Thymus (tissue), 11 donors: ENCODE data around the gene NFXL1. TPM values are rescaled to one million over a fixed set of nuclear protein-coding genes. Genes with fewer than 3 reads are reported as not detected.

Source experiments
- DNase-seq, 9 donors: peaks; one replicate each; pipeline ENCODE4 v3.0.0-alpha.2; 2013; ENCODE audit warnings: low spot score in 9 of 9, low read depth in 6 of 9, missing footprints in 1 of 9
- H3K27ac ChIP-seq, 2 donors: one replicate each; pipeline ENCODE4 v1.5.1; 2013; ENCODE audit warnings: control low read depth in 1 of 2, low read depth in 1 of 2, low read length in 1 of 2, mild to moderate bottlenecking in 1 of 2, moderate library complexity in 1 of 2
- H3K27me3 ChIP-seq, 2 donors: one replicate each; pipeline ENCODE4 v1.5.1; 2013; ENCODE audit warnings: low read length in 1 of 2; ENCODE audit not compliant: control insufficient read depth in 2 of 2, insufficient read depth in 1 of 2
- H3K36me3 ChIP-seq, 2 donors: one replicate each; pipeline ENCODE4 v1.5.1; 2013; ENCODE audit warnings: low read length in 1 of 2, mild to moderate bottlenecking in 1 of 2, moderate library complexity in 1 of 2; ENCODE audit not compliant: control insufficient read depth in 2 of 2, insufficient read depth in 2 of 2
- H3K4me1 ChIP-seq, 2 donors: one replicate each; pipeline ENCODE4 v1.5.1; 2013; ENCODE audit warnings: low read length in 2 of 2; ENCODE audit not compliant: control insufficient read depth in 2 of 2, insufficient read depth in 2 of 2
- H3K4me3 ChIP-seq, 2 donors: one replicate each; pipeline ENCODE4 v1.5.1; 2013; ENCODE audit warnings: low read length in 2 of 2, control low read depth in 1 of 2, mild to moderate bottlenecking in 1 of 2
- H3K9me3 ChIP-seq, 2 donors: one replicate each; pipeline ENCODE4 v1.5.1; 2013; ENCODE audit warnings: low read length in 1 of 2, mild to moderate bottlenecking in 1 of 2; ENCODE audit not compliant: control insufficient read depth in 2 of 2, insufficient read depth in 1 of 2
- WGBS: extraction: QIAGEN DNeasy Blood & Tissue Kit; methylation state at CpG from one replicate; pipeline ENCODE4 v1.1.7; 2013; 5-methylcytosine and 5-hydroxymethylcytosine counted together
- polyA plus RNA-seq: library from polyadenylated mRNA; stranded (reverse); fragments of 200-250 nt; gene quantifications from one replicate; pipeline ENCODE4 v1.2.3, GENCODE V29; 2013
- total RNA-seq: library from RNA; stranded (reverse); fragments of 120-200 nt; gene quantifications from one replicate; pipeline ENCODE4 v1.2.4, GENCODE V29; 2013
- donor health status: healthy.

Gene NFXL1
- total and polyA plus RNA-seq, 2 donors, result 5.9 to 8.7 TPM

GRCh38 chr4:47913330-47913729, 1.1 kb downstream of the NFXL1 start:
- DNase-seq, result peak in 1 of 9 donors; percentile 7
- 42% methylated on average over 4 of the region's 4 CpGs for WGBS

DNA sequence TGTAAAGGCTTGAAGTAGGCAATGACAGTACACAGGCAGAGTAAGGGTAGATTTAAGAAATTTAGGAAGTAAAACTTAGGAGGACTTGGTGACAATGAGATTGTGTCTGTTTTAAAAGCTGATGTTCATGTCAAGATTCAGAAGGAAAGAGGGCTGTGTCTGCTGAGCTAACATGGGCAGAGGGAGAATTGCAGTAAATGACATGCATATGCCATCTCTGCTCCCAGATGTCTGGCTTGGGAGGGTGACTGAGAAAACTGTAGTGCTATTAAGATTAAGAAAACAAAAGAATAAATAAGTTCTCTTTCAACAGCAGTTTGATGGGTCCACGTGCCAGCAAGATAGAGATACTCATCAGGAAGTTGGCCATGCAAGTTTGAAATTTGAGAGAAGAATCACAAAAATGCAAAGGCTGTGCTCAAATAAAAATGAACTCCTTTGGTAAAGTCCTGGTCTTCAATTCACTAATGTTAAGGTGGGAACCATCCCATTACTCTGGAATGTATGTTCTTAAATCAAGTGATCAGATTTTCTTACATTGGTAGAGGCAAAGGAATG, 7.2 kb downstream of the NFXL1 start:
- H3K4me1 ChIP-seq, result no peaks in the 10 kb centered on the region
- 28% methylated on average over 1 of the region's 1 CpG for WGBS
- no peak overlapping the region for H3K27ac ChIP-seq
- H3K36me3 ChIP-seq, result peaks cover 3 to 20% of the 10 kb centered on the region in 2 donors
- H3K9me3 ChIP-seq, result no peaks in the 10 kb centered on the region
- H3K27me3 ChIP-seq, result no peaks in the 10 kb centered on the region
- no peak for DNase-seq
- H3K4me3 ChIP-seq, result no peak overlapping the region

More at GRCh38 chr4:47913330-47913729, 1.1 kb downstream of the NFXL1 start:
- Histone ChIP-seq H3K36me3 (no peaks in the 10 kb centered on the region), H3K4me3 (peak overlapping the region; percentile 75 to 81), H3K27me3 (no peaks in the 10 kb centered on the region), H3K27ac (no peak overlapping the region), H3K4me1 (peaks cover 7 to 8% of the 10 kb centered on the region in 2 donors), H3K9me3 (no peaks in the 10 kb centered on the region)

DNA sequence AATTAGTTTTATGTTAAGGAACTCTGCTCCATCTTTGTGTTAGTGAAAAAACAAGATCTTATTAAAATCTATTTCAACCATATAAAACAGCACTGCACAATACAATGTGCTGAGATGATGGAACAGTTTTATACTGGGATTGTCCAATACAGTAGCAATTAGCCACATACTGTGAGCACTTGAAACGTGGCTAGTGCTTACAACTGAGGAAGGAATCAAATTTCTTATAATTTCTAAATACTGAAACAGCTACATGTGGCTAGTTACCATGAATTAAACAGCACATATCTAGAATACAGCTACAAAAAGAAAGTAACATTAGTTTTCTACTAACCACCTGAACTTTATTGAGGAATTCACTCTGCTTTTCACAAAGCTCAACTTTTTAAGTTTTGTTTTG, 14.7 kb downstream of the NFXL1 start:
- no peak overlapping the region for H3K27ac ChIP-seq
- H3K27me3 ChIP-seq, result no peaks in the 10 kb centered on the region
- no peaks in the 10 kb centered on the region for H3K9me3 ChIP-seq
- no peaks in the 10 kb centered on the region for H3K4me1 ChIP-seq
- no peak overlapping the region for H3K4me3 ChIP-seq
- 93% methylated on average over 1 of the region's 1 CpG for WGBS
- DNase-seq, result no peak
- peaks cover 6 to 26% of the 10 kb centered on the region in 2 donors for H3K36me3 ChIP-seq

DNA sequence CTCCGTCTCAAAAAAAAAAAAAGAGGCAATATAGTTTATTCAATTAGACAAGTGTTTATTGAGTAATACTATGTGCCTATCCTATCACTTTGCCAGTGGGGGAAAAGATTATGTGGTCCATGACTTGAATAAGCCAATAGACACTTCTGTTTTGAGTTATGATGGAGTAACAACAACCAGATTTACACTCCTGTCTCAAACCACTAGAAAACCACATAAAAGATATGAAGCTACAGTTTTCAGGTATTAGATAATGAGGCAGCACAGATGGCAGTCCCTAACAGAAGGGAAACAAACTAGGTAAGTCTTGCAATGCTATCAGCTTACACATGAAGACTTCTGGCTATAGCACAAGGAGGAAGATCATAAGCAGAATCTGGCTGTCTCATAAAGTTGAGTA, 22.5 kb downstream of the NFXL1 start:
- DNase-seq, result peak in 3 of 9 donors; percentile 9 to 46 (median 18)
- Histone ChIP-seq H3K4me3 (no peak overlapping the region), H3K27ac (no peak overlapping the region), H3K27me3 (no peaks in the 10 kb centered on the region), H3K9me3 (no peaks in the 10 kb centered on the region), H3K36me3 (peaks cover 6 to 21% of the 10 kb centered on the region in 2 donors), H3K4me1 (peaks cover 3 to 5% of the 10 kb centered on the region in 2 donors)
- 97% methylated on average over 1 of the region's 1 CpG for WGBS

GRCh38 chr4:47882228-47882627, 32.2 kb downstream of the NFXL1 start:
- no peaks in the 10 kb centered on the region for H3K27me3 ChIP-seq
- no peak overlapping the region for H3K4me3 ChIP-seq
- H3K36me3 ChIP-seq, result peaks cover 7 to 24% of the 10 kb centered on the region in 2 donors
- H3K27ac ChIP-seq, result no peak overlapping the region
- WGBS, result over 99% methylated on average over 3 of the region's 3 CpGs
- no peaks in the 10 kb centered on the region for H3K9me3 ChIP-seq
- DNase-seq, result no peak
- no peaks in the 10 kb centered on the region for H3K4me1 ChIP-seq

DNA sequence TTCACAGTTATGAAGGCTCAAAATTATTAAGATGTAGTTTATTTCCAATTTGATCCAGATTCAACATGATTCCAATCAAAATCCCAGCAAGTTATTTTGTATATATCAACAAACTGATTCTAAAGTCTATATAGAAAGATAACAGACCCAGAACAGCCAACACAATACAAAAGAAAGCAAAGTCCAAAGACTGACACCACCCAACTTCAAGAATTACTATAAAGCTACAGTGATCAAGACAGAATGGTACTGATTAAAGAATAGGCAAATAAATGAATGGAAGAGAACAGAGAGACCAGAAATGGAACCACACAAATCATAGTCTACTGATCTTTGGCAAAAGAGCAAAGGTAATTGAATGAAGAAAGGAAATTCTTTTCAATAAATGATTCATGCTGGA, 34.9 kb downstream of the NFXL1 start:
- Histone ChIP-seq H3K4me1 (no peaks in the 10 kb centered on the region), H3K27ac (no peak overlapping the region), H3K4me3 (no peak overlapping the region), H3K36me3 (peaks cover 8 to 28% of the 10 kb centered on the region in 2 donors), H3K9me3 (no peaks in the 10 kb centered on the region), H3K27me3 (no peaks in the 10 kb centered on the region)
- no peak for DNase-seq

DNA sequence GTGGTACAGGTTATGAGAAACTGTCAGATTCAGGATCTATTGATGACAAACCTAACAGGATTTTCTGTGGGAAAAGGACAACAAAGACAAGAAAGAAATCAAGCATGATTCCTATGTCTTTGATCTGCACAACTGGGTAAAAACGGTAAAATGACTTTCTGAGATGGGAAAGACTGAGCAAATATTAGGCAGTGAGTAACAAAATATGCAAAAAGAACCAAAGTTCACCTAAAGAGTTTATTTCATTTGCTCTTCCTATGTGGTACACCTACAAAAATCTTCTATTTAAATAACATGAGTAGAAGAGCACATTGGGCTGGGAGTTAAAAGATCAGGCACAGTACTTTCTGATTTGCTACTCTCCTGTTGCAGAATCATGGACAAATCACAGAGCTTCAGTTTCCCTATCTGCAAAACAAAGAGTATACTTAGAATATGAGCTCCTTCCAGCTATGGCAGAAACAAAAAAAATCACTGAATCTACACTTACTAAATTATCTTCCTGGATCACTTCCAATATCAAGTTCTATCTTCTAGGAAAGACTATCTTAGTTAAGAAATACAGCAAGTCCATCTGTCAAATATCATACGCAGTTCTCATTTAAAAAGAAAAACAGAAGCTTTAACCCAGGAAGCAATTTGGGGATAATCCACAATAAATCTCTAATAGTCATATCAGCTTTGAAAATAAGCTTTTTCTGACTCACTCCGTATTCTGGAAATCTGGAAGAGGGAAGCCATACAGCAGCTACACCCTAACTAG, 37.4 kb downstream of the NFXL1 start:
- WGBS, result 94% methylated on average over 3 of the region's 3 CpGs
- H3K9me3 ChIP-seq, result no peaks in the 10 kb centered on the region
- H3K27ac ChIP-seq, result no peak overlapping the region
- H3K4me1 ChIP-seq, result no peaks in the 10 kb centered on the region
- H3K27me3 ChIP-seq, result no peaks in the 10 kb centered on the region
- H3K4me3 ChIP-seq, result no peak overlapping the region
- H3K36me3 ChIP-seq, result peaks cover 7 to 26% of the 10 kb centered on the region in 2 donors
- DNase-seq, result no peak

- no peak overlapping the region for H3K27ac ChIP-seq
- H3K4me1 ChIP-seq, result no peaks in the 10 kb centered on the region
- no peaks in the 10 kb centered on the region for H3K27me3 ChIP-seq
- H3K36me3 ChIP-seq, result peaks cover 7 to 26% of the 10 kb centered on the region in 2 donors
- H3K4me3 ChIP-seq, result no peak overlapping the region
- no peak for DNase-seq
- no peaks in the 10 kb centered on the region for H3K9me3 ChIP-seq
Observed at GRCh38 chr4:47876310-47876709, 38.1 kb downstream of the NFXL1 start.

GRCh38 chr4:47873877-47874541, 40.4 kb downstream of the NFXL1 start:
- H3K9me3 ChIP-seq, result no peaks in the 10 kb centered on the region
- no peak overlapping the region for H3K27ac ChIP-seq
- H3K27me3 ChIP-seq, result no peaks in the 10 kb centered on the region
- no peak overlapping the region for H3K4me3 ChIP-seq
- H3K4me1 ChIP-seq, result no peaks in the 10 kb centered on the region
- 89% methylated on average over 3 of the region's 3 CpGs for WGBS
- no peak for DNase-seq
- H3K36me3 ChIP-seq, result peaks cover 7 to 28% of the 10 kb centered on the region in 2 donors
